ENCODE data around the gene FBXO42.

The FBXO42 gene

GRCh38 chr1:16206547-16207317 is 145.5 kb downstream of the FBXO42 start:
- peak; percentile 73 to 92 (median 90) for DNase-seq (ENCODE audit: low read depth in 4 of 4, low spot score in 1 of 4)

GRCh38 chr1:16205891-16206546 is 146.3 kb downstream of the FBXO42 start:
- no peak for DNase-seq (ENCODE audit: low read depth in 4 of 4, low spot score in 1 of 4)

GRCh38 chr1:16205334-16205671 is 147.0 kb downstream of the FBXO42 start:
- DNase-seq (ENCODE audit: low read depth in 4 of 4, low spot score in 1 of 4) = no peak

- no peak for DNase-seq (ENCODE audit: low read depth in 4 of 4, low spot score in 1 of 4)
Measured at GRCh38 chr1:16204634-16205333, 147.5 kb downstream of the FBXO42 start.

GRCh38 chr1:16204216-16204615 is 148.1 kb downstream of the FBXO42 start:
- no peak for DNase-seq (ENCODE audit: low read depth in 4 of 4, low spot score in 1 of 4)

- DNase-seq (ENCODE audit: low read depth in 4 of 4, low spot score in 1 of 4) = no peak
Measured at GRCh38 chr1:16203550-16203949, 148.7 kb downstream of the FBXO42 start.

GRCh38 chr1:16202281-16203210 is 149.7 kb downstream of the FBXO42 start:
- no peak for DNase-seq (ENCODE audit: low read depth in 4 of 4, low spot score in 1 of 4)

GRCh38 chr1:16199700-16200099 is 152.6 kb downstream of the FBXO42 start:
- no peak for DNase-seq (ENCODE audit: low read depth in 4 of 4, low spot score in 1 of 4)

GRCh38 chr1:16199157-16199501 is 153.2 kb downstream of the FBXO42 start:
- no peak for DNase-seq (ENCODE audit: low read depth in 4 of 4, low spot score in 1 of 4)

GRCh38 chr1:16198444-16199156 is 153.7 kb downstream of the FBXO42 start:
- no peak for DNase-seq (ENCODE audit: low read depth in 4 of 4, low spot score in 1 of 4)

GRCh38 chr1:16196874-16197273 is 155.4 kb downstream of the FBXO42 start:
- DNase-seq (ENCODE audit: low read depth in 4 of 4, low spot score in 1 of 4) = no peak
